Activated CD8-positive, alpha-beta T cell treated with anti-CD3 and anti-CD28 coated beads for 36 hours (primary cell): ENCODE measurements around the gene NRL. TPM values are rescaled to one million over a fixed set of nuclear protein-coding genes. Genes with fewer than 3 reads are reported as not detected.

ENCODE experiments used
- ATAC-seq: fragments of 200-7000 bp; cut with Tn5 transposase; one replicate; pipeline ENCODE4 v1.10.0; 2021; ENCODE audit warnings: mild to moderate bottlenecking, moderate library complexity
- CTCF ChIA-PET: fragments of 350-600 bp; sonication (Branson Sonifier 250); formaldehyde crosslinking; loops from one replicate; lab custom pipeline; 2021; ENCODE audit warnings: antibody characterized with exemption; lab: Charles Lee
- POLR2A ChIA-PET: fragments of 350-600 bp; sonication (Branson Sonifier 250); formaldehyde crosslinking; loops from one replicate; lab custom pipeline; 2021; ENCODE audit warnings: antibody characterized with exemption; lab: Charles Lee
- DNase-seq: peaks from one replicate; pipeline ENCODE4 v3.0.0-alpha.2; 2020
- H3K27ac Mint-ChIP-seq: one replicate; pipeline ENCODE4 v1.8.0; 2021; ENCODE audit warnings: mild to moderate bottlenecking, mixed read lengths
- H3K27me3 Mint-ChIP-seq: one replicate; pipeline ENCODE4 v1.8.0; 2021; ENCODE audit warnings: mixed read lengths
- H3K36me3 Mint-ChIP-seq: one replicate; pipeline ENCODE4 v1.8.0; 2021; ENCODE audit warnings: low read depth, mixed read lengths
- H3K4me1 Mint-ChIP-seq: one replicate; pipeline ENCODE4 v1.8.0; 2021; ENCODE audit warnings: low read depth, mixed read lengths
- H3K4me3 Mint-ChIP-seq: one replicate; pipeline ENCODE4 v1.8.0; 2021; ENCODE audit warnings: mild to moderate bottlenecking, moderate library complexity, mixed read lengths
- H3K9me3 Mint-ChIP-seq: one replicate; pipeline ENCODE4 v1.8.0; 2021; ENCODE audit warnings: mixed read lengths
- CTCF ChIP-seq: fragments of 200-600 bp; IDR thresholded peaks from one replicate; pipeline ENCODE4 v1.8.0; 2022; ENCODE audit warnings: antibody characterized with exemption, mild to moderate bottlenecking
- intact Hi-C: fragments of 100-400 bp; cut with micrococcal nuclease; formaldehyde crosslinking; loops from one replicate; pipeline ENCODE4 v1.10.0; 2022
- total RNA-seq, 2 experiments: library from RNA; stranded (reverse); gene quantifications; one replicate each; pipeline ENCODE4 v1.2.3, GENCODE V29; 2021

NRL gene
- total RNA-seq, 2 experiments from 2014 or later = 1.8 to 2.5 TPM

- Mint-ChIP-seq H3K27me3 (no peaks in the 10 kb centered on the region), H3K4me1 (peaks cover 7% of the 10 kb centered on the region), H3K9me3 (no peaks in the 10 kb centered on the region), H3K27ac (no peak overlapping the region), H3K36me3 (no peaks in the 10 kb centered on the region), H3K4me3 (no peak overlapping the region)
- ChIA-PET POLR2A (interaction anchor here (1.1 to 1.7 kb wide), 2 partner anchors 9 to 13 kb away, joined by 3 to 5 read pairs; no protein-coding TSS in a partner anchor), CTCF (interaction anchor here (1.1 to 3.1 kb wide), 5 partner anchors 9 to 24 kb away, joined by 3 to 17 read pairs (median 5); no protein-coding TSS in a partner anchor)
- DNase-seq (no peak), ATAC-seq (no peak)
- intact Hi-C loops = no loop called here
- TF ChIP-seq CTCF = no peak
Measured at GRCh38 chr14:24066496-24067132, 48.1 kb downstream of the NRL start.

GRCh38 chr14:24065408-24065807, 49.3 kb downstream of the NRL start:
- ChIA-PET CTCF (interaction anchor here (1.0 to 3.1 kb wide), 2 partner anchors 11 to 25 kb away, joined by 3 to 17 read pairs; no protein-coding TSS in a partner anchor), POLR2A (interaction anchor here (1.1 to 1.7 kb wide), 2 partner anchors 10 to 14 kb away, joined by 3 to 5 read pairs; no protein-coding TSS in a partner anchor)
- H3K4me1 Mint-ChIP-seq = no peaks in the 10 kb centered on the region
- no peak for ATAC-seq
- DNase-seq = no peak
- H3K9me3 Mint-ChIP-seq = no peaks in the 10 kb centered on the region
- no peak overlapping the region for H3K4me3 Mint-ChIP-seq
- intact Hi-C loops = no loop called here
- no peaks in the 10 kb centered on the region for H3K27me3 Mint-ChIP-seq
- no peak overlapping the region for H3K27ac Mint-ChIP-seq
- TF ChIP-seq CTCF = no peak
- H3K36me3 Mint-ChIP-seq = no peaks in the 10 kb centered on the region

GRCh38 chr14:24064856-24065255, 49.9 kb downstream of the NRL start:
- Mint-ChIP-seq H3K27ac (no peak overlapping the region), H3K27me3 (no peaks in the 10 kb centered on the region), H3K4me3 (no peak overlapping the region), H3K36me3 (no peaks in the 10 kb centered on the region), H3K4me1 (no peaks in the 10 kb centered on the region), H3K9me3 (no peaks in the 10 kb centered on the region)
- POLR2A ChIA-PET = no interaction called here
- TF ChIP-seq CTCF = no peak
- intact Hi-C loops = no loop called here
- DNase-seq = no peak
- no peak for ATAC-seq
- CTCF ChIA-PET = interaction anchor here (0.9 to 3.1 kb wide), 3 partner anchors 11 to 243 kb away, joined by 3 to 17 read pairs (median 3); partner anchors contain the start of gene CIDEB

GRCh38 chr14:24064091-24064795, 50.5 kb downstream of the NRL start:
- Mint-ChIP-seq H3K9me3 (no peaks in the 10 kb centered on the region), H3K27ac (no peak overlapping the region), H3K4me3 (no peak overlapping the region), H3K27me3 (no peaks in the 10 kb centered on the region), H3K36me3 (no peaks in the 10 kb centered on the region), H3K4me1 (no peaks in the 10 kb centered on the region)
- ChIA-PET POLR2A (no interaction called here), CTCF (interaction anchor here (0.9 to 9.6 kb wide), 5 partner anchors 10 to 244 kb away, joined by 3 to 345 read pairs (median 3); partner anchors contain the start of genes CIDEB, DCAF11, NRL and PCK2)
- ATAC-seq (no peak), DNase-seq (no peak)
- intact Hi-C loops = no loop called here
- no peak for TF ChIP-seq CTCF
